HCT116 (cell line): ENCODE results near the gene KPNA4. TPM values are rescaled to one million over a fixed set of nuclear protein-coding genes. Genes with fewer than 3 reads are reported as not detected.

Experiments used
- ATAC-seq: fragments of 200-7000 bp; cut with Tn5 transposase; 2 replicates; pipeline ENCODE4 v1.9.1; 2020; ENCODE audit warnings: mild to moderate bottlenecking, moderate library complexity
- BruUV-seq: library from RNA; stranded (reverse); fragments of 400-500 nt; replicated peaks from 2 replicates; lab custom pipeline; 2021; lab: Mats Ljungman, UMichigan
- CTCF ChIA-PET: fragments of 300-600 bp; sonication (Branson Sonifier 250); formaldehyde crosslinking; loops from one replicate; lab custom pipeline; 2021; ENCODE audit warnings: antibody characterized with exemption; lab: Charles Lee
- POLR2A ChIA-PET: fragments of 300-600, 350-600 bp; sonication (Branson Sonifier 250); formaldehyde crosslinking; loops from one replicate; lab custom pipeline; 2021; ENCODE audit warnings: antibody characterized with exemption; lab: Charles Lee
- RAD21 ChIA-PET, 2 experiments: fragments of 300-600 bp; sonication (Branson Sonifier 250); formaldehyde crosslinking; loops; one replicate each; lab custom pipeline; 2023; ENCODE audit warnings: low total read pairs in 2 of 2; ENCODE audit not compliant: uncharacterized antibody in 2 of 2, unreplicated experiment in 2 of 2, low non-redundant PET in 1 of 2; lab: Charles Lee
- DNase-seq: peaks from one replicate; pipeline ENCODE4 v3.0.0-alpha.2; 2010; ENCODE audit warnings: low read depth, low spot score
- H2AFZ ChIP-seq: fragments of 200-600 bp; shearing (Covaris generic), sonication (generic); 2 replicates; pipeline ENCODE4 v1.6.1; 2017; ENCODE audit warnings: low read depth, mixed run types, mixed read lengths, antibody characterized with exemption, low read length; ENCODE audit not compliant: poor library complexity, severe bottlenecking
- H3K27ac ChIP-seq: 2 replicates; pipeline ENCODE4 v1.5.1; 2012; ENCODE audit warnings: low read depth, low read length
- H3K27me3 ChIP-seq: fragments of 200-600 bp; sonication (generic); 2 replicates; pipeline ENCODE4 v1.6.1; 2016; ENCODE audit warnings: mixed run types, low read length, mixed read lengths; ENCODE audit not compliant: insufficient read depth
- H3K36me3 ChIP-seq, 2 experiments: fragments of 200-500 bp in 1 of 2; fragments of 200-600 bp in 1 of 2; sonication (Bioruptor generic) in 1 of 2; sonication (generic) in 1 of 2; 2 replicates each; pipeline versions ENCODE4 v1.5.1 to v1.6.1; 2014 to 2016; ENCODE audit warnings: low read length in 2 of 2, inconsistent platforms in 1 of 2, mixed read lengths in 1 of 2, mixed run types in 1 of 2; ENCODE audit not compliant: insufficient read depth in 2 of 2, control insufficient read depth in 1 of 2
- H3K4me1 ChIP-seq, 2 experiments: fragments of 200-600 bp in 1 of 2; sonication (generic) in 1 of 2; 2 replicates each; pipeline versions ENCODE4 v1.5.1 to v1.6.1; 2012 to 2017; ENCODE audit warnings: low read length in 2 of 2, inconsistent platforms in 1 of 2, mild to moderate bottlenecking in 1 of 2, mixed read lengths in 1 of 2, mixed run types in 1 of 2, moderate library complexity in 1 of 2; ENCODE audit not compliant: insufficient read depth in 2 of 2, control insufficient read depth in 1 of 2
- H3K4me2 ChIP-seq: fragments of 200-600 bp; sonication (generic); 2 replicates; pipeline ENCODE4 v1.6.1; 2017; ENCODE audit warnings: mixed run types, low read length, mixed read lengths
- H3K4me3 ChIP-seq, 2 experiments: fragments of 200-600 bp in 1 of 2; sonication (generic) in 1 of 2; replicated peaks in 1 of 2; 2 replicates each; pipeline ENCODE4 v1.5.1; 2011 to 2016; ENCODE audit warnings: low read length in 2 of 2, control low read depth in 1 of 2, low read depth in 1 of 2, mild to moderate bottlenecking in 1 of 2, mixed read lengths in 1 of 2, mixed run types in 1 of 2
- H3K79me2 ChIP-seq: fragments of 200-600 bp; sonication (generic); 2 replicates; pipeline ENCODE4 v1.6.1; 2017; ENCODE audit warnings: mild to moderate bottlenecking, mixed run types, low read length, moderate library complexity, mixed read lengths; ENCODE audit not compliant: insufficient read depth
- H3K9ac ChIP-seq: fragments of 200-600 bp; sonication (generic); 2 replicates; pipeline ENCODE4 v1.6.1; 2016; ENCODE audit warnings: low read length, mixed read lengths
- H3K9me2 ChIP-seq: fragments of 200-600 bp; sonication (generic), shearing (Covaris generic); 2 replicates; pipeline ENCODE4 v1.6.1; 2017; ENCODE audit warnings: mixed run types, mild to moderate bottlenecking, moderate library complexity; ENCODE audit not compliant: insufficient read depth
- H3K9me3 ChIP-seq, 2 experiments: fragments of 200-500 bp in 1 of 2; fragments of 200-600 bp in 1 of 2; sonication (Bioruptor generic) in 1 of 2; sonication (generic) in 1 of 2; 2 replicates each; pipeline ENCODE4 v1.6.1; 2014 to 2017; ENCODE audit warnings: low read length in 2 of 2, mixed read lengths in 2 of 2, inconsistent platforms in 1 of 2, low read depth in 1 of 2, mild to moderate bottlenecking in 1 of 2, mixed run types in 1 of 2, moderate library complexity in 1 of 2; ENCODE audit not compliant: control insufficient read depth in 1 of 2, insufficient read depth in 1 of 2
- H4K20me1 ChIP-seq: fragments of 200-600 bp; sonication (generic), shearing (Covaris generic); 2 replicates; pipeline ENCODE4 v1.6.1; 2017; ENCODE audit warnings: mixed run types, mild to moderate bottlenecking, moderate library complexity; ENCODE audit not compliant: insufficient read depth
- CTCF ChIP-seq, 3 experiments: fragments of 200-600 bp in 1 of 3; sonication (generic) in 1 of 3; IDR thresholded peaks in 2 of 3; conservative IDR thresholded peaks in 1 of 3; 2 replicates each; pipeline ENCODE4 v1.5.1; 2012 to 2017; ENCODE audit warnings: low read depth in 2 of 3, low read length in 2 of 3, antibody characterized with exemption in 1 of 3, borderline replicate concordance in 1 of 3, control low read depth in 1 of 3, mild to moderate bottlenecking in 1 of 3, mixed read lengths in 1 of 3, mixed run types in 1 of 3, moderate library complexity in 1 of 3; ENCODE audit not compliant: insufficient read depth in 1 of 3
- EZH2 ChIP-seq: fragments of 200-600 bp; sonication (generic); IDR thresholded peaks from 2 replicates; pipeline ENCODE4 v1.6.1; 2017; ENCODE audit warnings: antibody characterized with exemption, mixed run types
- POLR2A ChIP-seq: IDR thresholded peaks from 2 replicates; pipeline ENCODE4 v1.7.0; 2011; ENCODE audit warnings: borderline replicate concordance; ENCODE audit not compliant: insufficient read depth, insufficient read length; ENCODE audit errors: extremely low read depth
- POLR2AphosphoS5 ChIP-seq: IDR thresholded peaks from 2 replicates; pipeline ENCODE4 v1.6.1; 2011; ENCODE audit warnings: mild to moderate bottlenecking, low read depth, low read length, moderate library complexity
- RAD21 ChIP-seq: IDR thresholded peaks from 2 replicates; pipeline ENCODE4 v1.6.1; 2012; ENCODE audit warnings: low read depth, mild to moderate bottlenecking
- REST ChIP-seq: IDR thresholded peaks from 2 replicates; pipeline ENCODE4 v1.6.1; 2012; ENCODE audit warnings: low read depth
- SIN3A ChIP-seq: IDR thresholded peaks from 2 replicates; pipeline ENCODE4 v1.6.1; 2012; ENCODE audit warnings: low read depth
- SP1 ChIP-seq: IDR thresholded peaks from 2 replicates; pipeline ENCODE4 v1.6.1; 2012; ENCODE audit warnings: low read depth
- SRF ChIP-seq: IDR thresholded peaks from 2 replicates; pipeline ENCODE4 v1.6.1; 2012; ENCODE audit warnings: low read depth
- TCF7L2 ChIP-seq: IDR thresholded peaks from 2 replicates; pipeline ENCODE4 v1.7.0; 2011; ENCODE audit warnings: borderline replicate concordance, inconsistent platforms; ENCODE audit not compliant: insufficient read depth, insufficient read length; ENCODE audit errors: extremely low read depth
- ZBTB33 ChIP-seq: IDR thresholded peaks from 2 replicates; pipeline ENCODE4 v1.6.1; 2011; ENCODE audit warnings: mild to moderate bottlenecking, low read length, moderate library complexity; ENCODE audit not compliant: insufficient replicate concordance; ENCODE audit errors: extremely low read depth
- ZNF274 ChIP-seq: fragments of 200-500 bp; sonication (Bioruptor generic); IDR thresholded peaks from 2 replicates; pipeline ENCODE4 v1.6.1; 2014; ENCODE audit warnings: mild to moderate bottlenecking, low read depth, low read length, inconsistent platforms
- intact Hi-C: fragments of 100-400 bp; cut with micrococcal nuclease; formaldehyde crosslinking; loops from 2 replicates; pipeline ENCODE4 v1.10.0; 2022
- total RNA-seq: library from RNA; stranded (reverse); gene quantifications from one replicate; pipeline ENCODE4 v1.2.1, GENCODE V29; 2021; ENCODE audit not compliant: unreplicated experiment

Gene KPNA4
- total RNA-seq, 1 experiment from 2014 or later = 43.1 TPM

GRCh38 chr3:160471892-160472291 lies 93.5 kb downstream of the KPNA4 start:
- Histone ChIP-seq H3K36me3 (no peaks in the 10 kb centered on the region), H3K9me3 (peaks cover 0 to 5% of the 10 kb centered on the region in 2 experiments; a peak in 1 of 4 replicates), H3K79me2 (no peaks in the 10 kb centered on the region), H4K20me1 (no peaks in the 10 kb centered on the region), H3K4me2 (no peak overlapping the region), H3K27ac (no peak overlapping the region), H3K27me3 (no peaks in the 10 kb centered on the region), H3K4me3 (no peak overlapping the region), H3K4me1 (0 out of 4 replicates have a peak, but pooled peaks cover 0 to 7% of the 10 kb centered on the region in 2 experiments), H2AFZ (no peak overlapping the region), H3K9ac (no peak overlapping the region), H3K9me2 (no peaks in the 10 kb centered on the region)
- BruUV-seq = no TSS peak
- no peak for TF ChIP-seq RAD21
- TF ChIP-seq SIN3A = no peak
- TF ChIP-seq SRF = no peak
- no peak for TF ChIP-seq SP1
- CTCF ChIA-PET = no interaction called here
- RAD21 ChIA-PET = no interaction called here
- ATAC-seq = no peak
- intact Hi-C loops = no loop called here
- POLR2A ChIA-PET = no interaction called here
- DNase-seq = no peak

GRCh38 chr3:160470181-160470580 lies 95.2 kb downstream of the KPNA4 start:
- no peak for DNase-seq
- Histone ChIP-seq H3K4me2 (no peak overlapping the region), H3K79me2 (no peaks in the 10 kb centered on the region), H3K36me3 (no peaks in the 10 kb centered on the region), H3K27ac (no peak overlapping the region), H3K9ac (no peak overlapping the region), H2AFZ (no peak overlapping the region), H3K27me3 (no peaks in the 10 kb centered on the region), H3K9me3 (peaks cover 0 to 5% of the 10 kb centered on the region in 2 experiments; a peak in 1 of 4 replicates), H4K20me1 (no peaks in the 10 kb centered on the region), H3K4me1 (0 out of 4 replicates have a peak, but pooled peaks cover 0 to 7% of the 10 kb centered on the region in 2 experiments), H3K4me3 (no peak overlapping the region), H3K9me2 (no peaks in the 10 kb centered on the region)
- ChIA-PET POLR2A (no interaction called here), CTCF (no interaction called here), RAD21 (no interaction called here)
- intact Hi-C loops = no loop called here
- BruUV-seq = no TSS peak
- ATAC-seq = no peak
- TF ChIP-seq ZNF274 (no peak), SIN3A (no peak), POLR2A (no peak), ZBTB33 (no peak), EZH2 (no peak), RAD21 (no peak), TCF7L2 (no peak), REST (no peak), SP1 (no peak), POLR2AphosphoS5 (no peak), CTCF (IDR thresholded peaks at IDR 0.05 in 2 of 3, conservative IDR thresholded peaks at IDR 0.05 in 1 of 3; ENCODE audit: borderline replicate concordance in 1 of 3, insufficient read depth in 1 of 3, low read depth in 2 of 3, low read length in 2 of 3) (no peak)
